Activated T-helper 17 cell treated with anti-CD3 and anti-CD28 coated beads, Interleukin-2, amount 50 U/mL, for 72 hours (primary cell): ENCODE measurements around the gene SELENBP1. TPM values are rescaled to one million over a fixed set of nuclear protein-coding genes. Genes with fewer than 3 reads are reported as not detected.
"Not testable (repeated sequence)": the region's sequence is repeated elsewhere in the genome, so short reads cannot be mapped to it uniquely, and the experiment has no call there.

Experiments
- ATAC-seq: fragments of 150-1000 bp; cut with Tn5 transposase; replicated peaks from 2 replicates; pipeline ENCODE4 v1.10.0; 2021; ENCODE audit warnings: mild to moderate bottlenecking, moderate library complexity
- H3K27ac Mint-ChIP-seq: one replicate; pipeline ENCODE4 v1.8.0; 2022; ENCODE audit warnings: mixed read lengths
- H3K27me3 Mint-ChIP-seq: one replicate; pipeline ENCODE4 v1.8.0; 2022; ENCODE audit warnings: mixed read lengths
- H3K36me3 Mint-ChIP-seq: one replicate; pipeline ENCODE4 v1.8.0; 2022; ENCODE audit warnings: low read depth, mild to moderate bottlenecking, mixed read lengths
- H3K4me1 Mint-ChIP-seq: one replicate; pipeline ENCODE4 v1.8.0; 2022; ENCODE audit warnings: mixed read lengths
- H3K4me3 Mint-ChIP-seq: one replicate; pipeline ENCODE4 v1.8.0; 2022; ENCODE audit warnings: mild to moderate bottlenecking, mixed read lengths
- H3K9me3 Mint-ChIP-seq: one replicate; pipeline ENCODE4 v1.8.0; 2022; ENCODE audit warnings: mixed read lengths
- total RNA-seq, 2 donors: library from RNA; stranded (reverse); gene quantifications; one replicate each; pipeline ENCODE4 v1.2.3, GENCODE V29; 2022

The SELENBP1 gene
- total RNA-seq, 2 donors from 2014 or later, result not detected

GRCh38 chr1:151368393-151369301 is 3.9 kb downstream of the SELENBP1 start:
- no peak overlapping the region for H3K4me3 Mint-ChIP-seq
- no peak for ATAC-seq
- no peaks in the 10 kb centered on the region for H3K9me3 Mint-ChIP-seq
- no peak overlapping the region for H3K27ac Mint-ChIP-seq
- no peaks in the 10 kb centered on the region for H3K27me3 Mint-ChIP-seq
- H3K36me3 Mint-ChIP-seq, result no peaks in the 10 kb centered on the region
- H3K4me1 Mint-ChIP-seq, result no peaks in the 10 kb centered on the region

GRCh38 chr1:151367658-151368392 is 4.7 kb downstream of the SELENBP1 start:
- no peak overlapping the region for H3K27ac Mint-ChIP-seq
- H3K36me3 Mint-ChIP-seq, result no peaks in the 10 kb centered on the region
- no peaks in the 10 kb centered on the region for H3K9me3 Mint-ChIP-seq
- H3K4me1 Mint-ChIP-seq, result no peaks in the 10 kb centered on the region
- no peaks in the 10 kb centered on the region for H3K27me3 Mint-ChIP-seq
- no peak overlapping the region for H3K4me3 Mint-ChIP-seq
- no peak for ATAC-seq

GRCh38 chr1:151364996-151365395 is 7.5 kb downstream of the SELENBP1 start:
- H3K27ac Mint-ChIP-seq, result no peak overlapping the region
- H3K4me3 Mint-ChIP-seq, result no peak overlapping the region
- H3K27me3 Mint-ChIP-seq, result no peaks in the 10 kb centered on the region
- no peaks in the 10 kb centered on the region for H3K4me1 Mint-ChIP-seq
- H3K9me3 Mint-ChIP-seq, result no peaks in the 10 kb centered on the region
- ATAC-seq, result no peak
- no peaks in the 10 kb centered on the region for H3K36me3 Mint-ChIP-seq

GRCh38 chr1:151362308-151363155 is 10.0 kb downstream of the SELENBP1 start:
- ATAC-seq, result no peak
- Mint-ChIP-seq H3K4me1 (no peaks in the 10 kb centered on the region), H3K4me3 (no peak overlapping the region), H3K27me3 (no peaks in the 10 kb centered on the region), H3K27ac (no peak overlapping the region), H3K36me3 (no peaks in the 10 kb centered on the region), H3K9me3 (no peaks in the 10 kb centered on the region)

- Mint-ChIP-seq H3K27ac (no peak overlapping the region), H3K27me3 (no peaks in the 10 kb centered on the region), H3K36me3 (no peaks in the 10 kb centered on the region), H3K4me1 (no peaks in the 10 kb centered on the region), H3K4me3 (no peak overlapping the region), H3K9me3 (no peaks in the 10 kb centered on the region)
- ATAC-seq, result no peak
These were observed 10.6 kb downstream of the SELENBP1 start for GRCh38 chr1:151361883-151362282.

GRCh38 chr1:151356696-151357095 is 15.8 kb downstream of the SELENBP1 start:
- no peak overlapping the region for H3K27ac Mint-ChIP-seq
- no peak overlapping the region for H3K4me3 Mint-ChIP-seq
- H3K27me3 Mint-ChIP-seq, result no peaks in the 10 kb centered on the region

GRCh38 chr1:151352021-151352718 is 20.3 kb downstream of the SELENBP1 start:
- H3K36me3 Mint-ChIP-seq, result peaks cover 3% of the 10 kb centered on the region
- ATAC-seq, result no peak
- H3K27me3 Mint-ChIP-seq, result no peaks in the 10 kb centered on the region
- H3K9me3 Mint-ChIP-seq, result no peaks in the 10 kb centered on the region
- H3K4me1 Mint-ChIP-seq, result peaks cover 5% of the 10 kb centered on the region
- no peak overlapping the region for H3K4me3 Mint-ChIP-seq
- H3K27ac Mint-ChIP-seq, result no peak overlapping the region

More at GRCh38 chr1:151356696-151357095, 15.8 kb downstream of the SELENBP1 start:
- Mint-ChIP-seq H3K4me1 (no peaks in the 10 kb centered on the region), H3K36me3 (no peaks in the 10 kb centered on the region), H3K9me3 (no peaks in the 10 kb centered on the region)
- ATAC-seq, result no peak

- H3K9me3 Mint-ChIP-seq, H3K27ac Mint-ChIP-seq, H3K4me3 Mint-ChIP-seq, H3K27me3 Mint-ChIP-seq, ATAC-seq: not testable (repeated sequence)
- Mint-ChIP-seq H3K36me3 (peaks cover 18% of the 10 kb centered on the region), H3K4me1 (peaks cover 20% of the 10 kb centered on the region)
These were observed 22.2 kb downstream of the SELENBP1 start for GRCh38 chr1:151350323-151350722.

GRCh38 chr1:151347523-151348246 is 24.8 kb downstream of the SELENBP1 start:
- Mint-ChIP-seq H3K27ac (peak overlapping the region; percentile 98), H3K9me3 (no peaks in the 10 kb centered on the region), H3K4me1 (peaks cover 28% of the 10 kb centered on the region), H3K27me3 (no peaks in the 10 kb centered on the region), H3K4me3 (peak overlapping the region; percentile 94), H3K36me3 (peaks cover 44% of the 10 kb centered on the region)
- ATAC-seq, result no peak

- Mint-ChIP-seq H3K36me3 (peaks cover 48% of the 10 kb centered on the region), H3K4me3 (peak within 1 kb of the TSS; percentile 94), H3K27ac (peak within 1 kb of the TSS; percentile 98), H3K27me3 (no peaks in the 10 kb centered on the region), H3K4me1 (peaks cover 28% of the 10 kb centered on the region), H3K9me3 (no peaks in the 10 kb centered on the region)
- peak; percentile 97 for ATAC-seq
These were observed 25.6 kb downstream of the SELENBP1 start, which contains the start of gene RFX5 for GRCh38 chr1:151346769-151347522. Gene RFX5, minus strand, starts transcription at chr1:151347252. Its CDS starts 932 bp downstream, at chr1:151346320.

GRCh38 chr1:151346082-151346768 is 26.3 kb downstream of the SELENBP1 start:
- H3K36me3 Mint-ChIP-seq, result peaks cover 48% of the 10 kb centered on the region
- H3K9me3 Mint-ChIP-seq, result no peaks in the 10 kb centered on the region
- peak overlapping the region; percentile 98 for H3K27ac Mint-ChIP-seq
- no peak for ATAC-seq
- no peaks in the 10 kb centered on the region for H3K27me3 Mint-ChIP-seq
- H3K4me1 Mint-ChIP-seq, result peaks cover 28% of the 10 kb centered on the region
- H3K4me3 Mint-ChIP-seq, result peak overlapping the region; percentile 94

- Mint-ChIP-seq H3K36me3 (peaks cover 52% of the 10 kb centered on the region), H3K9me3 (no peaks in the 10 kb centered on the region), H3K4me1 (peaks cover 39% of the 10 kb centered on the region)
These were observed 28.2 kb downstream of the SELENBP1 start for GRCh38 chr1:151344291-151344690.

More at GRCh38 chr1:151344291-151344690, 28.2 kb downstream of the SELENBP1 start:
- ATAC-seq, result no peak
- Mint-ChIP-seq H3K27ac (peak overlapping the region; percentile 73), H3K4me3 (no peak overlapping the region), H3K27me3 (no peaks in the 10 kb centered on the region)
